HepG2 (cell line): ENCODE data around the gene RAB40C. TPM values are rescaled to one million over a fixed set of nuclear protein-coding genes. Genes with fewer than 3 reads are reported as not detected.

ENCODE experiments used
- HDAC1 ChIP-seq: sonication (generic); formaldehyde crosslinking; IDR thresholded peaks from 2 replicates; pipeline ENCODE4 v1.5.1; 2020; ENCODE audit warnings: mild to moderate bottlenecking, missing genetic modification reagents
- IKZF1 ChIP-seq: fragments of 450-650 bp; IDR thresholded peaks from 2 replicates; pipeline ENCODE4 v1.7.1; 2016
- KLF16 ChIP-seq, 2 experiments: sonication (generic) in 1 of 2; formaldehyde crosslinking in 1 of 2; IDR thresholded peaks; 2 replicates each; pipeline versions ENCODE4 v1.6.1 to v1.8.0; 2016 to 2023; ENCODE audit warnings: missing genetic modification reagents in 2 of 2, missing compliant biosample characterization in 1 of 2
- NFAT5 ChIP-seq: sonication (generic); formaldehyde crosslinking; IDR thresholded peaks from 2 replicates; pipeline ENCODE4 v1.4.0; 2020; ENCODE audit warnings: missing genetic modification reagents
- SAFB2 ChIP-seq: sonication (generic); formaldehyde crosslinking; IDR thresholded peaks from 2 replicates; pipeline ENCODE4 v1.5.1; 2020; ENCODE audit warnings: missing genetic modification reagents, low read depth, mild to moderate bottlenecking, borderline replicate concordance
- TBX3 ChIP-seq: fragments of 450-650 bp; IDR thresholded peaks from 2 replicates; pipeline ENCODE4 v1.6.1; 2017; ENCODE audit warnings: antibody characterized with exemption, mild to moderate bottlenecking, inconsistent platforms, borderline replicate concordance
- THAP11 ChIP-seq: IDR thresholded peaks from 2 replicates; pipeline ENCODE4 v1.6.1; 2016; ENCODE audit warnings: missing biosample characterization, missing genetic modification reagents
- ZBTB34 ChIP-seq: sonication (generic); formaldehyde crosslinking; IDR thresholded peaks from 2 replicates; pipeline ENCODE4 v1.8.0; 2022; ENCODE audit warnings: mild to moderate bottlenecking, missing genetic modification reagents
- polyA plus RNA-seq, 8 experiments: library from polyadenylated mRNA; depleted of rRNA in 3 of 8; stranded (reverse) in 7 of 8; unstranded in 1 of 8; fragments of >200 nt; fragmentation: Illumina TruSeq in 4 of 8; extraction: Trizol in 4 of 8; gene quantifications; 2 replicates each; pipeline versions ENCODE4 v1.2.1 to v1.2.3, GENCODE V29; 2011 to 2016; ENCODE audit warnings: low read depth in 4 of 8, missing spikeins in 1 of 8, mixed read lengths in 1 of 8; ENCODE audit not compliant: insufficient read depth in 1 of 8
- total RNA-seq, 5 experiments: library from RNA; depleted of rRNA; stranded (reverse); fragments of >200 nt; fragmentation: Illumina TruSeq; extraction: Trizol; gene quantifications; 2 replicates each; pipeline ENCODE4 v1.2.3, GENCODE V29; 2016; ENCODE audit warnings: low read depth in 1 of 5
- TF ChIP-seq, protein P1 (sequence below): sonication (generic); formaldehyde crosslinking; IDR thresholded peaks from 2 replicates; pipeline ENCODE4 v1.5.0; 2020; ENCODE audit warnings: mild to moderate bottlenecking, missing genetic modification reagents
- TF ChIP-seq, protein P2 (sequence below): IDR thresholded peaks from 2 replicates; pipeline ENCODE4 v1.6.1; 2016; ENCODE audit warnings: control low read depth
- TF ChIP-seq, protein P3 (sequence below): conservative IDR thresholded peaks from 2 replicates; pipeline ENCODE4 v1.6.1; 2018; ENCODE audit warnings: missing genetic modification reagents
- TF ChIP-seq, protein P4 (sequence below): sonication (generic); formaldehyde crosslinking; conservative IDR thresholded peaks from 2 replicates; pipeline ENCODE4 v1.4.0; 2020; ENCODE audit warnings: missing genetic modification reagents
- TF ChIP-seq, protein P5 (sequence below): sonication (generic); formaldehyde crosslinking; IDR thresholded peaks from 2 replicates; pipeline ENCODE4 v1.5.1; 2020; ENCODE audit warnings: missing genetic modification reagents, mild to moderate bottlenecking, borderline replicate concordance

RAB40C gene
- total and polyA plus RNA-seq, 2 of the 13 experiments (the other 11 are each of a cell fraction or from before 2014, with no cell fraction given): 7.7 to 11.5 TPM

- TF ChIP-seq, protein P1, sequence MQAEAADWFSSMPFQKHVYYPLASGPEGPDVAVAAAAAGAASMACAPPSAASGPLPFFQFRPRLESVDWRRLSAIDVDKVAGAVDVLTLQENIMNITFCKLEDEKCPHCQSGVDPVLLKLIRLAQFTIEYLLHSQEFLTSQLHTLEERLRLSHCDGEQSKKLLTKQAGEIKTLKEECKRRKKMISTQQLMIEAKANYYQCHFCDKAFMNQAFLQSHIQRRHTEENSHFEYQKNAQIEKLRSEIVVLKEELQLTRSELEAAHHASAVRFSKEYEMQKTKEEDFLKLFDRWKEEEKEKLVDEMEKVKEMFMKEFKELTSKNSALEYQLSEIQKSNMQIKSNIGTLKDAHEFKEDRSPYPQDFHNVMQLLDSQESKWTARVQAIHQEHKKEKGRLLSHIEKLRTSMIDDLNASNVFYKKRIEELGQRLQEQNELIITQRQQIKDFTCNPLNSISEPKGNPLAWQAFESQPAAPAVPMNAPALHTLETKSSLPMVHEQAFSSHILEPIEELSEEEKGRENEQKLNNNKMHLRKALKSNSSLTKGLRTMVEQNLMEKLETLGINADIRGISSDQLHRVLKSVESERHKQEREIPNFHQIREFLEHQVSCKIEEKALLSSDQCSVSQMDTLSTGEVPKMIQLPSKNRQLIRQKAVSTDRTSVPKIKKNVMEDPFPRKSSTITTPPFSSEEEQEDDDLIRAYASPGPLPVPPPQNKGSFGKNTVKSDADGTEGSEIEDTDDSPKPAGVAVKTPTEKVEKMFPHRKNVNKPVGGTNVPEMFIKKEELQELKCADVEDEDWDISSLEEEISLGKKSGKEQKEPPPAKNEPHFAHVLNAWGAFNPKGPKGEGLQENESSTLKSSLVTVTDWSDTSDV: 0 out of 2 replicates have a peak, but pooled peaks have one; percentile 86
- TF ChIP-seq SAFB2 (CRISPR knock-in tag) (peak; percentile 88), KLF16 (CRISPR knock-in tag; IDR thresholded peaks at IDR 0.05) (peak in 1 of 2 experiments; percentile 63; a peak in 1 of 4 replicates), IKZF1 (no peak), HDAC1 (CRISPR knock-in tag) (peak; percentile 82), THAP11 (CRISPR knock-in tag) (peak; percentile 95), ZBTB34 (CRISPR knock-in tag) (no peak), TBX3 (no peak), NFAT5 (CRISPR knock-in tag) (peak; percentile 38; the same call in 1 of the 2 replicates)
- TF ChIP-seq, protein P2, sequence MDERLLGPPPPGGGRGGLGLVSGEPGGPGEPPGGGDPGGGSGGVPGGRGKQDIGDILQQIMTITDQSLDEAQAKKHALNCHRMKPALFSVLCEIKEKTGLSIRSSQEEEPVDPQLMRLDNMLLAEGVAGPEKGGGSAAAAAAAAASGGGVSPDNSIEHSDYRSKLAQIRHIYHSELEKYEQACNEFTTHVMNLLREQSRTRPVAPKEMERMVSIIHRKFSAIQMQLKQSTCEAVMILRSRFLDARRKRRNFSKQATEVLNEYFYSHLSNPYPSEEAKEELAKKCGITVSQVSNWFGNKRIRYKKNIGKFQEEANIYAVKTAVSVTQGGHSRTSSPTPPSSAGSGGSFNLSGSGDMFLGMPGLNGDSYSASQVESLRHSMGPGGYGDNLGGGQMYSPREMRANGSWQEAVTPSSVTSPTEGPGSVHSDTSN (CRISPR knock-in tag): no peak
- TF ChIP-seq, protein P3, sequence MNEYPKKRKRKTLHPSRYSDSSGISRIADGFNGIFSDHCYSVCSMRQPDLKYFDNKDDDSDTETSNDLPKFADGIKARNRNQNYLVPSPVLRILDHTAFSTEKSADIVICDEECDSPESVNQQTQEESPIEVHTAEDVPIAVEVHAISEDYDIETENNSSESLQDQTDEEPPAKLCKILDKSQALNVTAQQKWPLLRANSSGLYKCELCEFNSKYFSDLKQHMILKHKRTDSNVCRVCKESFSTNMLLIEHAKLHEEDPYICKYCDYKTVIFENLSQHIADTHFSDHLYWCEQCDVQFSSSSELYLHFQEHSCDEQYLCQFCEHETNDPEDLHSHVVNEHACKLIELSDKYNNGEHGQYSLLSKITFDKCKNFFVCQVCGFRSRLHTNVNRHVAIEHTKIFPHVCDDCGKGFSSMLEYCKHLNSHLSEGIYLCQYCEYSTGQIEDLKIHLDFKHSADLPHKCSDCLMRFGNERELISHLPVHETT (CRISPR knock-in tag): peak; percentile 91
- TF ChIP-seq, protein P4, sequence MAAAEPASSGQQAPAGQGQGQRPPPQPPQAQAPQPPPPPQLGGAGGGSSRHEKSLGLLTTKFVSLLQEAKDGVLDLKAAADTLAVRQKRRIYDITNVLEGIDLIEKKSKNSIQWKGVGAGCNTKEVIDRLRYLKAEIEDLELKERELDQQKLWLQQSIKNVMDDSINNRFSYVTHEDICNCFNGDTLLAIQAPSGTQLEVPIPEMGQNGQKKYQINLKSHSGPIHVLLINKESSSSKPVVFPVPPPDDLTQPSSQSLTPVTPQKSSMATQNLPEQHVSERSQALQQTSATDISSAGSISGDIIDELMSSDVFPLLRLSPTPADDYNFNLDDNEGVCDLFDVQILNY (CRISPR knock-in tag): 0 out of 2 replicates have a peak, but pooled peaks have one; percentile 13
- TF ChIP-seq, protein P5, sequence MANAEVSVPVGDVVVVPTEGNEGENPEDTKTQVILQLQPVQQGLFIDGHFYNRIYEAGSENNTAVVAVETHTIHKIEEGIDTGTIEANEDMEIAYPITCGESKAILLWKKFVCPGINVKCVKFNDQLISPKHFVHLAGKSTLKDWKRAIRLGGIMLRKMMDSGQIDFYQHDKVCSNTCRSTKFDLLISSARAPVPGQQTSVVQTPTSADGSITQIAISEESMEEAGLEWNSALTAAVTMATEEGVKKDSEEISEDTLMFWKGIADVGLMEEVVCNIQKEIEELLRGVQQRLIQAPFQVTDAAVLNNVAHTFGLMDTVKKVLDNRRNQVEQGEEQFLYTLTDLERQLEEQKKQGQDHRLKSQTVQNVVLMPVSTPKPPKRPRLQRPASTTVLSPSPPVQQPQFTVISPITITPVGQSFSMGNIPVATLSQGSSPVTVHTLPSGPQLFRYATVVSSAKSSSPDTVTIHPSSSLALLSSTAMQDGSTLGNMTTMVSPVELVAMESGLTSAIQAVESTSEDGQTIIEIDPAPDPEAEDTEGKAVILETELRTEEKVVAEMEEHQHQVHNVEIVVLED (CRISPR knock-in tag): peak; percentile 75
Measured at GRCh38 chr16:667780-668518, 78.1 kb downstream of the RAB40C start, which contains the start of gene RHOT2 (continued).
